Gastroesophageal sphincter (tissue), 4 donors: ENCODE data around the gene WFDC12. TPM values are rescaled to one million over a fixed set of nuclear protein-coding genes. Genes with fewer than 3 reads are reported as not detected.
A peak's percentile ranks its signal among the peaks of the same experiment; 100 is the strongest.

Experiments used
- ATAC-seq: fragments of 150-250 bp; one replicate; pipeline ENCODE4 v1.9.1; 2016; ENCODE audit warnings: mild to moderate bottlenecking, moderate library complexity
- H3K27ac ChIP-seq, 4 donors: fragments of 200-600 bp; sonication (generic) in 3 of 4; 1 replicate in 3 of 4; 2 replicates in 1 of 4; pipeline ENCODE4 v1.5.1; 2016 to 2019
- H3K27me3 ChIP-seq: fragments of 200-600 bp; sonication (generic); one replicate; pipeline ENCODE4 v1.5.1; 2019
- H3K36me3 ChIP-seq, 2 donors: fragments of 200-600 bp; sonication (generic); one replicate each; pipeline ENCODE4 v1.5.1; 2019; ENCODE audit warnings: control low read depth in 1 of 2
- H3K4me1 ChIP-seq, 3 donors: fragments of 200-600 bp; sonication (generic); 1 replicate in 2 of 3; 2 replicates in 1 of 3; pipeline ENCODE4 v1.5.1; 2016 to 2019; ENCODE audit warnings: control low read depth in 2 of 3
- H3K4me3 ChIP-seq, 2 donors: fragments of 200-600 bp; sonication (generic); one replicate each; pipeline ENCODE4 v1.5.1; 2019; ENCODE audit warnings: mild to moderate bottlenecking in 1 of 2, moderate library complexity in 1 of 2
- H3K9me3 ChIP-seq, 3 donors: fragments of 200-600 bp; sonication (generic); one replicate each; pipeline ENCODE4 v1.5.1; 2017 to 2019; ENCODE audit warnings: control low read depth in 2 of 3
- CTCF ChIP-seq, 4 experiments: fragments of 200-600 bp in 2 of 4; fragments of 450-650 bp in 2 of 4; sonication (generic) in 1 of 4; IDR thresholded peaks; one replicate each; pipeline ENCODE4 v1.5.1; 2017 to 2019; ENCODE audit warnings: antibody characterized with exemption in 4 of 4, mild to moderate bottlenecking in 2 of 4, moderate library complexity in 2 of 4
- EP300 ChIP-seq: sonication (generic); formaldehyde crosslinking; IDR thresholded peaks from one replicate; pipeline ENCODE4 v1.6.1; 2017; ENCODE audit warnings: antibody characterized with exemption, mild to moderate bottlenecking
- POLR2A ChIP-seq, 2 donors: fragments of 450-650 bp; IDR thresholded peaks; one replicate each; pipeline ENCODE4 v1.6.1; 2017; ENCODE audit warnings: antibody characterized with exemption in 2 of 2, mild to moderate bottlenecking in 2 of 2, moderate library complexity in 1 of 2
- POLR2AphosphoS5 ChIP-seq: sonication (generic); formaldehyde crosslinking; IDR thresholded peaks from one replicate; pipeline ENCODE4 v1.6.1; 2017; ENCODE audit warnings: antibody characterized with exemption
- WGBS, 2 donors: methylation state at CpG; one replicate each; pipeline ENCODE4 v1.1.5; 2018; ENCODE audit warnings: low coverage in 1 of 2; 5-methylcytosine and 5-hydroxymethylcytosine counted together
- total RNA-seq, 4 donors: library from RNA; depleted of rRNA; stranded (reverse); fragments of >200 nt; gene quantifications; one replicate each; pipeline ENCODE4 v1.1.0, GENCODE V29; 2016

Gene WFDC12
- total RNA-seq, 4 donors from 2014 or later: not detected

GRCh38 chr20:45098103-45098773, 26.0 kb downstream of the WFDC12 start:
- H3K27ac ChIP-seq: no peak overlapping the region
- peak overlapping the region in 1 of 2 donors; percentile 32 for H3K4me3 ChIP-seq
- TF ChIP-seq CTCF (IDR thresholded peaks at IDR 0.05): no peak
- TF ChIP-seq POLR2A (IDR thresholded peaks at IDR 0.05): no peak
- TF ChIP-seq EP300: no peak
- no peak for TF ChIP-seq POLR2AphosphoS5
- no CpG with 5 or more reads among the region's 91 CpGs for WGBS, 2 donors
- no peak for ATAC-seq
- no peaks in the 10 kb centered on the region for H3K9me3 ChIP-seq
- H3K4me1 ChIP-seq: peaks cover 0 to 24% (median 8%) of the 10 kb centered on the region in 3 donors
- H3K36me3 ChIP-seq: no peaks in the 10 kb centered on the region
- H3K27me3 ChIP-seq: peaks cover 78% of the 10 kb centered on the region

- Histone ChIP-seq H3K9me3 (no peaks in the 10 kb centered on the region), H3K27me3 (peaks cover 74% of the 10 kb centered on the region), H3K36me3 (no peaks in the 10 kb centered on the region), H3K4me3 (peak overlapping the region in 1 of 2 donors; percentile 32), H3K27ac (no peak overlapping the region), H3K4me1 (peaks cover 0 to 24% (median 8%) of the 10 kb centered on the region in 3 donors)
- ATAC-seq: no peak
- 63 to 88% methylated on average over 3 to 12 of the region's 56 CpGs for WGBS, 2 donors
- TF ChIP-seq CTCF (IDR thresholded peaks at IDR 0.05) (peak in 1 of 4 experiments; percentile 28), POLR2AphosphoS5 (no peak), EP300 (no peak), POLR2A (IDR thresholded peaks at IDR 0.05) (no peak)
Observed at GRCh38 chr20:45097485-45098102, 26.7 kb downstream of the WFDC12 start.

- WGBS, 2 donors: 67 to 73% methylated on average over 1 to 9 of the region's 9 CpGs
- H3K27me3 ChIP-seq: peaks cover 70% of the 10 kb centered on the region
- H3K36me3 ChIP-seq: no peaks in the 10 kb centered on the region
- no peaks in the 10 kb centered on the region for H3K9me3 ChIP-seq
- no peak for ATAC-seq
- TF ChIP-seq POLR2A (IDR thresholded peaks at IDR 0.05): no peak
- TF ChIP-seq CTCF (IDR thresholded peaks at IDR 0.05): no peak
- TF ChIP-seq EP300: no peak
- TF ChIP-seq POLR2AphosphoS5: no peak
- H3K4me1 ChIP-seq: peaks cover 0 to 24% (median 8%) of the 10 kb centered on the region in 3 donors
- no peak overlapping the region for H3K4me3 ChIP-seq
- H3K27ac ChIP-seq: no peak overlapping the region
Observed at GRCh38 chr20:45096781-45097180, 27.5 kb downstream of the WFDC12 start.

GRCh38 chr20:45095805-45096238, 28.4 kb downstream of the WFDC12 start:
- TF ChIP-seq EP300: no peak
- TF ChIP-seq CTCF (IDR thresholded peaks at IDR 0.05): peak in 3 of 4 experiments; percentile 44 to 83 (median 53)
- TF ChIP-seq POLR2A (IDR thresholded peaks at IDR 0.05): no peak
- WGBS, 2 donors: 5 to 9% methylated on average over 4 of the region's 7 CpGs
- no peak overlapping the region for H3K27ac ChIP-seq
- H3K9me3 ChIP-seq: no peaks in the 10 kb centered on the region
- peaks cover 60% of the 10 kb centered on the region for H3K27me3 ChIP-seq
- no peak overlapping the region for H3K4me3 ChIP-seq
- no peaks in the 10 kb centered on the region for H3K36me3 ChIP-seq
- no peak for ATAC-seq
- peaks cover 0 to 22% (median 8%) of the 10 kb centered on the region in 3 donors for H3K4me1 ChIP-seq
